A673 (cell line): ENCODE results near the gene EML1. TPM values are rescaled to one million over a fixed set of nuclear protein-coding genes. Genes with fewer than 3 reads are reported as not detected.

ENCODE experiments used
- BruUV-seq: library from RNA; stranded (reverse); fragments of 400-500 nt; replicated peaks from 2 replicates; lab custom pipeline; 2021; lab: Mats Ljungman, UMichigan
- CTCF ChIA-PET: fragments of 300-600 bp; sonication (Branson Sonifier 250); formaldehyde crosslinking; loops from one replicate; lab custom pipeline; 2022; ENCODE audit warnings: antibody characterized with exemption; lab: Charles Lee
- POLR2A ChIA-PET: fragments of 300-600 bp; sonication (Branson Sonifier 250); formaldehyde crosslinking; loops from one replicate; lab custom pipeline; 2022; ENCODE audit warnings: antibody characterized with exemption; ENCODE audit not compliant: low non-redundant PET; lab: Charles Lee
- DNase-seq: peaks from one replicate; pipeline ENCODE4 v3.0.0-alpha.2; 2015; ENCODE audit warnings: low spot score
- H3K27ac ChIP-seq: fragments of 200-600 bp; sonication (generic); 2 replicates; pipeline ENCODE4 v1.5.1; 2016; ENCODE audit warnings: mixed run types, low read depth, mild to moderate bottlenecking, mixed read lengths, antibody characterized with exemption, low read length; ENCODE audit not compliant: poor library complexity, severe bottlenecking
- H3K27me3 ChIP-seq: fragments of 200-600 bp; sonication (generic); replicated peaks from 2 replicates; pipeline ENCODE4 v1.6.1; 2017; ENCODE audit warnings: mixed run types, low read depth, mild to moderate bottlenecking, mixed read lengths, antibody characterized with exemption, low read length; ENCODE audit not compliant: insufficient read depth, poor library complexity
- H3K36me3 ChIP-seq: fragments of 200-600 bp; sonication (generic); 2 replicates; pipeline ENCODE4 v1.6.1; 2016; ENCODE audit warnings: mixed run types, mild to moderate bottlenecking, mixed read lengths, antibody characterized with exemption, low read length; ENCODE audit not compliant: insufficient read depth, poor library complexity, severe bottlenecking
- H3K4me1 ChIP-seq: fragments of 200-600 bp; sonication (generic); 2 replicates; pipeline ENCODE4 v1.6.1; 2017; ENCODE audit warnings: mixed run types, mild to moderate bottlenecking, mixed read lengths, antibody characterized with exemption, low read length; ENCODE audit not compliant: insufficient read depth, poor library complexity, severe bottlenecking
- H3K4me3 ChIP-seq: fragments of 200-600 bp; sonication (generic); 2 replicates; pipeline ENCODE4 v1.5.1; 2016; ENCODE audit warnings: low read depth, mixed run types, mild to moderate bottlenecking, mixed read lengths, low read length; ENCODE audit not compliant: poor library complexity, severe bottlenecking
- H3K9me3 ChIP-seq: fragments of 200-600 bp; sonication (generic); 2 replicates; pipeline ENCODE4 v1.6.1; 2016; ENCODE audit warnings: mixed run types, low read depth, mild to moderate bottlenecking, mixed read lengths, antibody characterized with exemption, low read length; ENCODE audit not compliant: poor library complexity, severe bottlenecking
- CTCF ChIP-seq: fragments of 300-800, 200-600 bp; sonication (generic); conservative IDR thresholded peaks from 2 replicates; pipeline ENCODE4 v1.5.1; 2017; ENCODE audit warnings: low read depth, mild to moderate bottlenecking, antibody characterized with exemption, low read length, moderate library complexity, mixed read lengths
- EZH2 ChIP-seq: fragments of 200-600 bp; sonication (generic); IDR thresholded peaks from 2 replicates; pipeline ENCODE4 v1.6.1; 2017; ENCODE audit warnings: borderline replicate concordance, low read depth, mild to moderate bottlenecking, mixed read lengths, antibody characterized with exemption, low read length; ENCODE audit not compliant: poor library complexity, severe bottlenecking
- intact Hi-C: fragments of 100-400 bp; cut with micrococcal nuclease; formaldehyde crosslinking; loops from one replicate; pipeline ENCODE4 v1.10.0; 2022; ENCODE audit not compliant: unreplicated experiment
- total RNA-seq: library from RNA; stranded (reverse); gene quantifications from 2 replicates; pipeline ENCODE4 v1.2.3, GENCODE V29; 2021

The EML1 gene
- total RNA-seq, 1 experiment from 2014 or later, result 34.1 TPM

DNA sequence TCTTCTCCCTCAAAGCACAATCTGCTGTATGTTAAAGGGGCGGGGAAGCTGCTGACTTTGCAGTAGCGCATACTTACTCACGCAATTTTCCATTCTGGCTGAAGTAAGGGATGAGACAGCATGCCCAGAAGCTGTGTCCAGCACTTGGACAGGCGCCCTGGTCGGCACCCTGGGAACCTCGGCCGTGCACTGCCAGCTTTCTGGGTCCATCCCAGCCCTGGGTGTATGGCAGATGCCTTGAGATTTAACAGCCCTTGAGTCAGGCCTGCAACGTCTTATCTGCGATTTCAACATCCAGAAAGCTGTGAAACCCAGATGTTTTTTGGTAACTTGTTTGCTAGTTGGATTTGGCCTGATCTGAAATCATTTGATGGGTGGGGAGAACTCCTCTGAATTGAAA lies 16.1 kb downstream of the EML1 start:
- DNase-seq, result no peak
- CTCF ChIA-PET, result no interaction called here
- intact Hi-C loops, result no loop called here
- no peak for TF ChIP-seq CTCF
- no peak for TF ChIP-seq EZH2
- BruUV-seq, result no TSS peak
- Histone ChIP-seq H3K27me3 (no peaks in the 10 kb centered on the region), H3K27ac (no peak overlapping the region), H3K4me1 (peaks cover 4% of the 10 kb centered on the region), H3K4me3 (no peak overlapping the region), H3K9me3 (no peaks in the 10 kb centered on the region), H3K36me3 (no peaks in the 10 kb centered on the region)
- POLR2A ChIA-PET, result no interaction called here

DNA sequence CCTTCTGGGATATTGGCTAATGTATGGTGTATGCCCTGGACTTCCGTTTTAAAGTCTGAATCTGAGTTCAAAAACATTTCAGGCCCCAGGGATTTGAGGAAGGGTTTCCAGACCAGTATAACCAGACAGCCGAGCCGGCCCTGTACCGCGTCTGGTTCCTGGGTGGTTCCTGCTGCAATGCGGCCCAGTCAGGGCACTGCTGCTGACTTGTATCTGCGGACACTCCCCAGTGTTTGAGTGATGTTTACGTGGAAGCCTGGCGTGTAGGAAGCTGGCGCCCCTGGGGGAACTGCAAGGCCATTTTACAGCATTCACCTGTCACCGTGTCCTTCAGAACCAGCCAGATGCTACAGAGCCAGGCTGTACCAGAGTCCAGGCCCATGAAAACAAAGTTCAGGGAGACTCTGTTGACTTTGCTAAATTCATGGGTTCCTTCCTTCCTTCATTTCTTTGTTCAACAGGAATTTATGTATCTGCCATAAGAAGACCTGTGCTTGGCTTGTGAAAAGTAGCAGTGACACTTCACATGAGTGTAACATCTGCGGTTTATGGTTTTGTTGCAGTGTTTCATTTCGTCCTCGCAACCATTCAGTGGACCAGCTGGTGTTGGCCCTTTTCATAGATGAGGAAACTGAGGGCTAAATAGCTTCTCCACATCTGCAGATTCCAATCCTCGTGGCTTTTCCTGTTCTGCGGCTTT lies 16.8 kb downstream of the EML1 start:
- POLR2A ChIA-PET, result no interaction called here
- H3K4me3 ChIP-seq, result no peak overlapping the region
- H3K9me3 ChIP-seq, result no peaks in the 10 kb centered on the region
- no peaks in the 10 kb centered on the region for H3K36me3 ChIP-seq
- no peaks in the 10 kb centered on the region for H3K27me3 ChIP-seq
- no peak for DNase-seq
- TF ChIP-seq CTCF, result no peak
- no peak for TF ChIP-seq EZH2
- CTCF ChIA-PET, result no interaction called here
- intact Hi-C loops, result no loop called here
- BruUV-seq, result no TSS peak
- H3K27ac ChIP-seq, result no peak overlapping the region
- no peaks in the 10 kb centered on the region for H3K4me1 ChIP-seq

GRCh38 chr14:99810559-99810874 lies 17.3 kb downstream of the EML1 start:
- H3K36me3 ChIP-seq, result no peaks in the 10 kb centered on the region
- no peaks in the 10 kb centered on the region for H3K27me3 ChIP-seq
- BruUV-seq, result no TSS peak
- H3K9me3 ChIP-seq, result no peaks in the 10 kb centered on the region
- POLR2A ChIA-PET, result interaction anchor here (0.6 kb wide), 1 partner anchor 55 kb away, joined by 4 read pairs; no protein-coding TSS in a partner anchor
- no peak for DNase-seq
- no peak overlapping the region for H3K27ac ChIP-seq
- H3K4me1 ChIP-seq, result no peaks in the 10 kb centered on the region
- no peak for TF ChIP-seq CTCF
- no peak for TF ChIP-seq EZH2
- intact Hi-C loops, result no loop called here
- CTCF ChIA-PET, result no interaction called here
- no peak overlapping the region for H3K4me3 ChIP-seq
